ENCODE measurements around the gene CYP2W1. TPM values are rescaled to one million over a fixed set of nuclear protein-coding genes. Genes with fewer than 3 reads are reported as not detected.

The CYP2W1 gene
- total RNA-seq, 4 donors from 2014 or later, result not detected

DNA sequence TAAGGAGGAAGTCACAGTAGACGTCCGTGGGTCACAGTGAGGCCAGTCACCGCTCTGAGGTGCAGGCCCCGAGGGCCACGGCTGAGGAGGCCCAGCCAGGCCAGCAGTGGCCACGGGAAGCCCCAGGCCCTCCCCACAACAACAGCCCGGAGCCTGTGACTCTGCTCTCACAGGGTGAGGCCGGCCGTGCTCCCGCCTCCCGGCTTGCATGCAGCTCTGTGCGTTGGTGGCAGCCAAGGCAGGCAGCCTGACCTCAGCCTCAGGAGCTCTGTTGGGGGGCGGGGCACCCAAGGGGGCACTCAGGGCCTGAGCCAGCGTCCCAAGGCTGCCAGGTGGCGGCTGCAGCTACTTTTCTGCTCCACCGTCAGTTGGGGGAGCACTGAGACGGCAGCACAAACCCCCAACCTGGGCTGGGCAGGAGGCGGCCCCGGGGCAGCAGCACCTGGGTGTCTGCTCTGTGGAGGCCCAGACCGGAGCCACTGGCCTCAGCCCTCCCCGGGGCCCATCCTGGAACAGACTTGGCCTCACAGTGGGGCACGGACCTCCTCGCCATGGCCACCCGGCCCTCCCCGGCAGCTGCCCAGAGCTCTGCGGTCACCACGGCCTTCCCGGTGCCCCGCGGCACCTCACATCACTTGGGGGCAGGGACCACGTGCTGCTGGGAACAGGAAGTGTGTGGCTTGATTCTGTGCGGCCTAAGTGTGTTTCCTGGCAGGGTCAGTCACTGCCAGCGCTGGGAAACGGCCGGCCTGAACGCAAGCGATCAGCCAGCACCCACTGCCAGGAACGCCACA is 13.3 kb downstream of the CYP2W1 start:
- intact Hi-C loops (cut with DNase I; ENCODE audit: low total_unique reads), result no loop called here
- ATAC-seq, result no peak
- Histone ChIP-seq H3K27ac (no peak overlapping the region), H3K4me1 (peaks cover 3% of the 10 kb centered on the region in 2 donors), H3K27me3 (peaks cover 8 to 18% (median 15%) of the 10 kb centered on the region in 3 donors), H3K9me3 (no peaks in the 10 kb centered on the region), H3K36me3 (no peaks in the 10 kb centered on the region), H3K4me3 (no peak overlapping the region)
- no peak for DNase-seq
- in situ Hi-C loops (cut with MboI; ENCODE audit: low sequenced_read_pairs in 4 of 4), result loop anchor here (10.0 to 25.0 kb wide), 3 partner anchors 49 to 166 kb away; partner anchors contain the start of genes ZFAND2A (in 2 of the 4) and GPR146 (in 1 of the 4)
- TF ChIP-seq, protein P1, sequence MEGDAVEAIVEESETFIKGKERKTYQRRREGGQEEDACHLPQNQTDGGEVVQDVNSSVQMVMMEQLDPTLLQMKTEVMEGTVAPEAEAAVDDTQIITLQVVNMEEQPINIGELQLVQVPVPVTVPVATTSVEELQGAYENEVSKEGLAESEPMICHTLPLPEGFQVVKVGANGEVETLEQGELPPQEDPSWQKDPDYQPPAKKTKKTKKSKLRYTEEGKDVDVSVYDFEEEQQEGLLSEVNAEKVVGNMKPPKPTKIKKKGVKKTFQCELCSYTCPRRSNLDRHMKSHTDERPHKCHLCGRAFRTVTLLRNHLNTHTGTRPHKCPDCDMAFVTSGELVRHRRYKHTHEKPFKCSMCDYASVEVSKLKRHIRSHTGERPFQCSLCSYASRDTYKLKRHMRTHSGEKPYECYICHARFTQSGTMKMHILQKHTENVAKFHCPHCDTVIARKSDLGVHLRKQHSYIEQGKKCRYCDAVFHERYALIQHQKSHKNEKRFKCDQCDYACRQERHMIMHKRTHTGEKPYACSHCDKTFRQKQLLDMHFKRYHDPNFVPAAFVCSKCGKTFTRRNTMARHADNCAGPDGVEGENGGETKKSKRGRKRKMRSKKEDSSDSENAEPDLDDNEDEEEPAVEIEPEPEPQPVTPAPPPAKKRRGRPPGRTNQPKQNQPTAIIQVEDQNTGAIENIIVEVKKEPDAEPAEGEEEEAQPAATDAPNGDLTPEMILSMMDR (IDR thresholded peaks at IDR 0.05 in 4 of 5, conservative IDR thresholded peaks at IDR 0.05 in 1 of 5), result no peak
- no peak for TF ChIP-seq POLR2A (IDR thresholded peaks at IDR 0.05)

DNA sequence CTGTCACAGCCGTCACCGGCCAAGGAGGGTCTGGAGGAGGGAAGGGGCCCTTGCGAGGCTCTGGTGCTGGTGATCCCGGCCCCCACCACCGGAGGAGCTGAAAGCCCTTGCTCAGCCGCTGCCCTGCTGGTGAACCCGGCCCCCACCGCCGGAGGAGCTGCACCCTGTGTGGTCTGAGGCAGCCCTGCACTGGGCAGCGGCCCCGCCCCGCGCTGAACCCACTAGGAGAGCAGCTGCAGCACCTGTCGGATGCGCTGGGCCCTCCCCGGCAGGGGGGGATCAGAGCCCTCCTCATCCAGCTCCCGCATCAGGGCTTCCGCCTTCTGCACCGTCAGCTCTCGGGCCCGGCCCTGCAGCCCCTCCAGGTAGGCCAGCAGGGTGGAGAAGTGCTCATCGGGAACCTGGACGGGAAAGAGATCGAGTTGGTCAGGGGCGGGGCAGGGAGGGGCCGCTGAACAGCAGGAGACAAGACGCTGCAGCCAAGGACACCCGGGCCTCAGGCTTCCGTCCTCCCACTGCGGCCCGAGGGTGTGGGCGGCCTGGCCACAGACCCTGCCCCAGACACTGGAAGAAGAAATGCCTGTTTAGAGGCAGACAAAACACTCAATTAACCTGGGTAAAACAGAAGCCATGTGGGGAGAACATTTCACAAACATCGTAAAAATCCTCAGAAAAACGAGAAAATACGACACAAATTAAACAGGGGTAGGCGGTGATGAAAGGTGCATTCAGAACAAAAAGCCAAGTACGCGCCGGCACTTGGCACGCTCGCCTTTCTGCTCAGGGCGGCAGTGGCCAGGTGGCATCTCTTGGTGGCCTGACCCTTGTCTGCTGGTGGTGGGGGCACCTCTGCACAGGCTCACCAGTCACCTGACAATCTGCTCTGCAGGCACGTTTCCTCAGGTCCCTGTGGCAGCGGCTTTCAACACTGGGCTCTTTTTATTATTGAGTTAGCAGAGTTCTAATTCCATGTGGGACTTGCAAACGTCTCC is 14.7 kb downstream of the CYP2W1 start:
- in situ Hi-C loops (cut with MboI; ENCODE audit: low sequenced_read_pairs in 4 of 4), result loop anchor here (10.0 to 25.0 kb wide), 3 partner anchors 47 to 165 kb away; partner anchors contain the start of genes ZFAND2A (in 2 of the 4) and GPR146 (in 1 of the 4)
- H3K27ac ChIP-seq, result no peak overlapping the region
- peaks cover 0 to 3% (median under 1%) of the 10 kb centered on the region in 3 donors for H3K27me3 ChIP-seq
- DNase-seq, result no peak
- intact Hi-C loops (cut with DNase I; ENCODE audit: low total_unique reads), result no loop called here
- H3K36me3 ChIP-seq, result no peaks in the 10 kb centered on the region
- H3K9me3 ChIP-seq, result no peaks in the 10 kb centered on the region
- TF ChIP-seq, protein P1 (IDR thresholded peaks at IDR 0.05 in 4 of 5, conservative IDR thresholded peaks at IDR 0.05 in 1 of 5), result no peak
- no peak for TF ChIP-seq POLR2A (IDR thresholded peaks at IDR 0.05)
- no peak overlapping the region for H3K4me3 ChIP-seq
- peaks cover 3% of the 10 kb centered on the region in 2 donors for H3K4me1 ChIP-seq
- no peak for ATAC-seq

DNA sequence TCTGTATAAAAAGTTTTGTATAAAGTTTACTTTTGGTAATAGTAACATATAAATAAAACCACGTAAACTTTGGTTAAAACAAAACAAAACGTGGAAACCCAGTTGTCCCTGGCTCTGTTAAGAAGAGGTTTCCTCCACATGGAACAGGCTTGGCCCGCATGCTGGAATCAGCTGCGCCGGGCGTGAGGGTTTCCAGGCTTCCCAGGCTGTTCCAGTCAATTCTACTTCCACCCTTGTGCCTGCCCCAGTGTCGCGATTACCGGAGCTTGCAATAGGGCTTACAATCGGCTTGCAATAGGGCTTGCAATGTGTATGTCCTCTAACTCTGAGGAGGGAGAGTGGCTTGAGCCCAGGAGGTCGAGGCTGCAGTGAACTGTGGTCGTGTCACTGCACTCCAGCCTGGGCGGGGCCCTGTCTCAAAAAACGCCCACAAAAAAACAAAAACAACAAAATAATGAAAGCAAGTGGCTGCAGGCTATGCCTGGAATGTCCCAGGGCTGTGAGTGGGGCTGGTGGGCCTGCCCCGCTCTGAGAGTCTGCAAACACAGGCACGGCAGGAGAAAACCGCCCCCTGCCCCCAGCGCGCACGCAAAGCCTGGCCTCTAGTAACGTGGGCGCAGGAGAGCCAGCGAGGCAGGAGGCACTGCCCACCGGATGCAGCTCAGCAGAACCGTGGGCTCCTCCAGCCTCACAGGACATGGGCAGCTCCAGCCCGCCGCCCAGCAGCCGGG is 16.3 kb downstream of the CYP2W1 start:
- Histone ChIP-seq H3K27me3 (no peaks in the 10 kb centered on the region), H3K4me1 (no peaks in the 10 kb centered on the region), H3K4me3 (no peak overlapping the region), H3K36me3 (no peaks in the 10 kb centered on the region), H3K9me3 (no peaks in the 10 kb centered on the region), H3K27ac (no peak overlapping the region)
- TF ChIP-seq, protein P1 (IDR thresholded peaks at IDR 0.05 in 4 of 5, conservative IDR thresholded peaks at IDR 0.05 in 1 of 5), result no peak
- no peak for TF ChIP-seq POLR2A (IDR thresholded peaks at IDR 0.05)
- no peak for DNase-seq
- intact Hi-C loops (cut with DNase I; ENCODE audit: low total_unique reads), result no loop called here
- ATAC-seq, result no peak
- in situ Hi-C loops (cut with MboI; ENCODE audit: low sequenced_read_pairs in 4 of 4), result loop anchor here (10.0 to 25.0 kb wide), 3 partner anchors 45 to 163 kb away; partner anchors contain the start of genes ZFAND2A (in 2 of the 4) and GPR146 (in 1 of the 4)

Data from gastrocnemius medialis (tissue), 4 donors.